ENCODE measurements around the gene AP5Z1.

- TF ChIP-seq, protein P1, sequence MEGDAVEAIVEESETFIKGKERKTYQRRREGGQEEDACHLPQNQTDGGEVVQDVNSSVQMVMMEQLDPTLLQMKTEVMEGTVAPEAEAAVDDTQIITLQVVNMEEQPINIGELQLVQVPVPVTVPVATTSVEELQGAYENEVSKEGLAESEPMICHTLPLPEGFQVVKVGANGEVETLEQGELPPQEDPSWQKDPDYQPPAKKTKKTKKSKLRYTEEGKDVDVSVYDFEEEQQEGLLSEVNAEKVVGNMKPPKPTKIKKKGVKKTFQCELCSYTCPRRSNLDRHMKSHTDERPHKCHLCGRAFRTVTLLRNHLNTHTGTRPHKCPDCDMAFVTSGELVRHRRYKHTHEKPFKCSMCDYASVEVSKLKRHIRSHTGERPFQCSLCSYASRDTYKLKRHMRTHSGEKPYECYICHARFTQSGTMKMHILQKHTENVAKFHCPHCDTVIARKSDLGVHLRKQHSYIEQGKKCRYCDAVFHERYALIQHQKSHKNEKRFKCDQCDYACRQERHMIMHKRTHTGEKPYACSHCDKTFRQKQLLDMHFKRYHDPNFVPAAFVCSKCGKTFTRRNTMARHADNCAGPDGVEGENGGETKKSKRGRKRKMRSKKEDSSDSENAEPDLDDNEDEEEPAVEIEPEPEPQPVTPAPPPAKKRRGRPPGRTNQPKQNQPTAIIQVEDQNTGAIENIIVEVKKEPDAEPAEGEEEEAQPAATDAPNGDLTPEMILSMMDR (IDR thresholded peaks at IDR 0.05), result no peak
- TF ChIP-seq ZFX (IDR thresholded peaks at IDR 0.05; ENCODE audit: borderline replicate concordance), result no peak
These were observed 30.0 kb upstream of the AP5Z1 start for GRCh38 chr7:4745265-4745919.
